GM23338 (cell line): ENCODE measurements around the gene SOS2. TPM values are rescaled to one million over a fixed set of nuclear protein-coding genes. Genes with fewer than 3 reads are reported as not detected.

Experiments used
- ATAC-seq: fragments of 200-7000 bp; cut with Tn5 transposase; 3 replicates; pipeline ENCODE4 v1.9.1; 2020
- DNase-seq: peaks from one replicate; pipeline ENCODE4 v3.0.0-alpha.2; 2015; ENCODE audit warnings: low spot score
- H2AFZ ChIP-seq: fragments of 200-600 bp; sonication (generic); 2 replicates; pipeline ENCODE4 v1.8.0; 2016; ENCODE audit warnings: antibody characterized with exemption, mild to moderate bottlenecking, moderate library complexity
- H3F3A ChIP-seq: fragments of 200-600 bp; sonication (generic); replicated peaks from 2 replicates; pipeline ENCODE4 v1.8.0; 2017; ENCODE audit warnings: antibody characterized with exemption, mixed run types, low read depth
- H3K27ac ChIP-seq: fragments of 200-600 bp; sonication (generic); 2 replicates; pipeline ENCODE4 v1.6.1; 2016; ENCODE audit warnings: low read depth
- H3K27me3 ChIP-seq: fragments of 200-600 bp; sonication (generic); 2 replicates; pipeline ENCODE4 v1.8.0; 2016; ENCODE audit warnings: mild to moderate bottlenecking, mixed run types, moderate library complexity; ENCODE audit not compliant: insufficient read depth
- H3K36me3 ChIP-seq: fragments of 200-600 bp; sonication (generic); 2 replicates; pipeline ENCODE4 v1.8.0; 2016; ENCODE audit warnings: mild to moderate bottlenecking; ENCODE audit not compliant: insufficient read depth
- H3K4me1 ChIP-seq: fragments of 200-600 bp; sonication (generic); 2 replicates; pipeline ENCODE4 v1.8.0; 2016; ENCODE audit warnings: mild to moderate bottlenecking, moderate library complexity; ENCODE audit not compliant: insufficient read depth
- H3K4me2 ChIP-seq: fragments of 200-600 bp; sonication (generic); 2 replicates; pipeline ENCODE4 v1.7.1; 2017; ENCODE audit warnings: mixed run types
- H3K4me3 ChIP-seq: fragments of 200-600 bp; sonication (generic); 2 replicates; pipeline ENCODE4 v1.6.1; 2016; ENCODE audit warnings: mixed run types
- H3K79me2 ChIP-seq: fragments of 200-600 bp; sonication (generic); replicated peaks from 2 replicates; pipeline ENCODE4 v1.8.0; 2017; ENCODE audit warnings: mild to moderate bottlenecking; ENCODE audit not compliant: insufficient read depth
- H3K9me2 ChIP-seq: fragments of 200-600 bp; sonication (generic); 2 replicates; pipeline ENCODE4 v1.8.0; 2017; ENCODE audit not compliant: insufficient read depth
- H4K20me1 ChIP-seq: fragments of 200-600 bp; sonication (generic); replicated peaks from 2 replicates; pipeline ENCODE4 v1.8.0; 2017; ENCODE audit warnings: mild to moderate bottlenecking; ENCODE audit not compliant: insufficient read depth
- H3K27ac Mint-ChIP-seq: 2 replicates; pipeline ENCODE4 v1.8.0; 2020; ENCODE audit warnings: inconsistent platforms, mild to moderate bottlenecking, moderate library complexity, mixed read lengths
- H3K27me3 Mint-ChIP-seq: 3 replicates; pipeline ENCODE4 v1.8.0; 2022; ENCODE audit warnings: low read depth, mild to moderate bottlenecking, moderate library complexity, mixed read lengths, inconsistent platforms; ENCODE audit not compliant: insufficient read depth, poor library complexity
- H3K36me3 Mint-ChIP-seq: 3 replicates; pipeline ENCODE4 v1.8.0; 2021; ENCODE audit warnings: low read depth, mild to moderate bottlenecking, inconsistent platforms, moderate library complexity, mixed read lengths
- H3K4me1 Mint-ChIP-seq: 3 replicates; pipeline ENCODE4 v1.8.0; 2020; ENCODE audit warnings: mild to moderate bottlenecking, inconsistent platforms, mixed read lengths
- H3K4me3 Mint-ChIP-seq: 3 replicates; pipeline ENCODE4 v1.8.0; 2021; ENCODE audit warnings: moderate library complexity, mild to moderate bottlenecking, inconsistent platforms, mixed read lengths
- H3K9me3 Mint-ChIP-seq: 3 replicates; pipeline ENCODE4 v1.8.0; 2020; ENCODE audit warnings: moderate library complexity, mild to moderate bottlenecking, inconsistent platforms, mixed read lengths
- CREB1 ChIP-seq: fragments of 250-450 bp; sonication (Bioruptor Pico); IDR thresholded peaks from 2 replicates; pipeline ENCODE4 v1.5.0; 2020; ENCODE audit warnings: low read depth, mild to moderate bottlenecking, moderate library complexity
- EZH2phosphoT487 ChIP-seq: fragments of 200-600 bp; sonication (generic); IDR thresholded peaks from one replicate; pipeline ENCODE4 v1.8.1; 2018; ENCODE audit warnings: antibody characterized with exemption; ENCODE audit not compliant: unreplicated experiment
- NANOG ChIP-seq: IDR thresholded peaks from 2 replicates; pipeline ENCODE4 v1.6.1; 2016; ENCODE audit warnings: antibody characterized with exemption, borderline replicate concordance
- POLR2AphosphoS5 ChIP-seq: IDR thresholded peaks from 2 replicates; pipeline ENCODE4 v1.6.1; 2016; ENCODE audit warnings: antibody characterized with exemption, low read depth
- ZNF114 ChIP-seq: fragments of 250-450 bp; sonication (Bioruptor Pico); IDR thresholded peaks from 2 replicates; pipeline ENCODE4 v1.5.0; 2020; ENCODE audit warnings: mild to moderate bottlenecking, moderate library complexity
- ZNF331 ChIP-seq: fragments of 250-450 bp; sonication (Bioruptor Pico); IDR thresholded peaks from 2 replicates; pipeline ENCODE4 v1.5.0; 2020; ENCODE audit warnings: low read depth, mild to moderate bottlenecking, moderate library complexity
- polyA plus RNA-seq: library from polyadenylated mRNA; unstranded; fragments of >200 nt; fragmentation: Nextera tagmentation; extraction: Ambion mirVana; gene quantifications from 2 replicates; pipeline ENCODE4 v1.2.1, GENCODE V29; 2016
- total RNA-seq: library from RNA; depleted of rRNA; stranded (reverse); fragments of >200 nt; shearing (Covaris generic); gene quantifications from 2 replicates; pipeline ENCODE4 v1.2.3, GENCODE V29; 2014
- TF ChIP-seq, protein P1 (sequence below): IDR thresholded peaks from one replicate; pipeline ENCODE4 v1.6.1; 2018; ENCODE audit warnings: antibody characterized with exemption; ENCODE audit not compliant: unreplicated experiment
- TF ChIP-seq, protein P2 (sequence below), 2 experiments: fragments of 200-600 bp in 1 of 2; sonication (generic) in 1 of 2; conservative IDR thresholded peaks; 2 replicates each; pipeline versions ENCODE4 v1.5.1 to v1.6.1; 2016 to 2017; ENCODE audit warnings: antibody characterized with exemption in 2 of 2, low read depth in 2 of 2, mild to moderate bottlenecking in 2 of 2, moderate library complexity in 1 of 2

Gene SOS2
- total and polyA plus RNA-seq, 2 experiments from 2014 or later, result 3.5 to 11.4 TPM

DNA sequence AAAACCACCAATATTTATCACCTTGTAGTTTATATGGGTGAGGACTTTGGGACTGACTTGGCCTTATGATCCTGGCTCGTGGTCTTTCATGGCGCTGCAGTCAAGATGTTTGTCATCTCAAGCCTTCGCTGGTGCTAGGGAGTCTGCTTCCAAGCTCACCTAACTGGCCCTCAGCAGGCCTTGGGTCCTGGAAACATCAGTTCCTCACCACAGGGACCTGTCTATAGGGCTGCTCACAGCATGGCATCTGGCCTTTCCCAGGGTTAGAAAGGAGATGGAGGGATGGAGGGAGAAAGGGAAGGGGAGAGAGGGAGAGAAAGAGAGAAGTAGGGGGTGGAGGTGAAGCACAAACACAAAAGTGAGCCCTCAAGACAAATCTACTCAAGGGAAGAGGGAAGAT is 146.7 kb downstream of the SOS2 start:
- H3K36me3 ChIP-seq, result no peaks in the 10 kb centered on the region
- ATAC-seq, result no peak
- H3K27me3 Mint-ChIP-seq, result peaks cover 1% of the 10 kb centered on the region

DNA sequence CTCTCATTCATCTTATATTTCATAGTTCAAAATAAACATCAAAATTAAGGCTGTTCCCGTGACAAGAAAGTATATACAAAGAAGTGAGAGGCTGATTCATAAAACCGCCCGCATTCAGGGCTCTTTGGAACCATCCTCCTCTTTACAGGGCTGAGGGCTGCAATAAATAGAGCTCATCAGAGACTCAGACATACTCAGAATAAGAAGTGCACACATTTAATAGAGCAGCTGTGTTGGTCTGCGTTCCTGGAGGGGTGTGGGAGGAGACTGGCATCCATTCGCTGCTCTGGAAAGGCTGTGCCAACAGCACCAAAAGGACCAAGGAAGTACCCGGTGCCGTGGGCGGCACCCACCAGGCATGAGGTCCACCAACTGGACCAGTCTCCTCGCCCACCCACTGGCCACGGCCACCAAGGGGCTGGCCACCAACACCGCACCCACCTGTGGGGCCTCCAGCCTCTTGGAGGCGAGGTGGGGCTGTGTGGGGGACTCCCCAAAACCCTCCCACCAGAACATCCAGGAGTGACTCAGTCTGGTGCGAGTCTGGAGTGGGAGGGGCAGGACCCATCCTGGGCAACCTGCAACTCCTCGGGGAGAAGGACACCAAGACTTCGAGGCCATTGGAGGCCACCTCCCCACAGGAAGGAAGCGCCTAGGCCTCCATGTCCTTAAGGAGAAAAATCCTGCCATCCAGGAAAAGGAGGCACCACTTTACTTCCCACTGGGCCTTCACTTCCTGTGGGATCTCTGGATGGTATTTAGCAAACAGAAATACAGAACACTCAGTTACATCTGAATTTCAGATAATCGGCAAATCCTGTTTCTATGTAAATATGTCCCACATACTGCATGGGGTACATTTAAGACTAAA is 147.7 kb downstream of the SOS2 start:
- Histone ChIP-seq H3K4me2 (no peak overlapping the region), H3K9me2 (no peaks in the 10 kb centered on the region), H4K20me1 (no peaks in the 10 kb centered on the region), H2AFZ (no peak overlapping the region), H3K79me2 (no peaks in the 10 kb centered on the region), H3K27me3 (no peaks in the 10 kb centered on the region), H3K27ac (no peak overlapping the region), H3K4me1 (peaks cover 10% of the 10 kb centered on the region), H3K36me3 (no peaks in the 10 kb centered on the region), H3F3A (no peaks in the 10 kb centered on the region), H3K4me3 (no peak overlapping the region)
- Mint-ChIP-seq H3K27me3 (peaks cover 1% of the 10 kb centered on the region), H3K27ac (no peak overlapping the region), H3K9me3 (no peaks in the 10 kb centered on the region), H3K4me3 (no peak overlapping the region), H3K4me1 (peaks cover 4% of the 10 kb centered on the region; the same call in 2 of the 3 replicates), H3K36me3 (no peaks in the 10 kb centered on the region)
- TF ChIP-seq ZNF114 (no peak), POLR2AphosphoS5 (no peak), EZH2phosphoT487 (no peak)
- no peak for ATAC-seq
- no peak for DNase-seq

More for the DNA sequence above, 146.7 kb downstream of the SOS2 start:
- Mint-ChIP-seq H3K36me3 (no peaks in the 10 kb centered on the region), H3K27ac (no peak overlapping the region), H3K4me1 (peaks cover 4% of the 10 kb centered on the region; the same call in 2 of the 3 replicates), H3K9me3 (no peaks in the 10 kb centered on the region), H3K4me3 (no peak overlapping the region)
- H3K9me2 ChIP-seq, result no peaks in the 10 kb centered on the region
- H3K4me1 ChIP-seq, result peaks cover 10% of the 10 kb centered on the region
- no peaks in the 10 kb centered on the region for H3K27me3 ChIP-seq
- no peaks in the 10 kb centered on the region for H4K20me1 ChIP-seq
- no peak overlapping the region for H3K27ac ChIP-seq
- no peaks in the 10 kb centered on the region for H3F3A ChIP-seq
- no peak for DNase-seq
- H2AFZ ChIP-seq, result no peak overlapping the region
- TF ChIP-seq, protein P1, sequence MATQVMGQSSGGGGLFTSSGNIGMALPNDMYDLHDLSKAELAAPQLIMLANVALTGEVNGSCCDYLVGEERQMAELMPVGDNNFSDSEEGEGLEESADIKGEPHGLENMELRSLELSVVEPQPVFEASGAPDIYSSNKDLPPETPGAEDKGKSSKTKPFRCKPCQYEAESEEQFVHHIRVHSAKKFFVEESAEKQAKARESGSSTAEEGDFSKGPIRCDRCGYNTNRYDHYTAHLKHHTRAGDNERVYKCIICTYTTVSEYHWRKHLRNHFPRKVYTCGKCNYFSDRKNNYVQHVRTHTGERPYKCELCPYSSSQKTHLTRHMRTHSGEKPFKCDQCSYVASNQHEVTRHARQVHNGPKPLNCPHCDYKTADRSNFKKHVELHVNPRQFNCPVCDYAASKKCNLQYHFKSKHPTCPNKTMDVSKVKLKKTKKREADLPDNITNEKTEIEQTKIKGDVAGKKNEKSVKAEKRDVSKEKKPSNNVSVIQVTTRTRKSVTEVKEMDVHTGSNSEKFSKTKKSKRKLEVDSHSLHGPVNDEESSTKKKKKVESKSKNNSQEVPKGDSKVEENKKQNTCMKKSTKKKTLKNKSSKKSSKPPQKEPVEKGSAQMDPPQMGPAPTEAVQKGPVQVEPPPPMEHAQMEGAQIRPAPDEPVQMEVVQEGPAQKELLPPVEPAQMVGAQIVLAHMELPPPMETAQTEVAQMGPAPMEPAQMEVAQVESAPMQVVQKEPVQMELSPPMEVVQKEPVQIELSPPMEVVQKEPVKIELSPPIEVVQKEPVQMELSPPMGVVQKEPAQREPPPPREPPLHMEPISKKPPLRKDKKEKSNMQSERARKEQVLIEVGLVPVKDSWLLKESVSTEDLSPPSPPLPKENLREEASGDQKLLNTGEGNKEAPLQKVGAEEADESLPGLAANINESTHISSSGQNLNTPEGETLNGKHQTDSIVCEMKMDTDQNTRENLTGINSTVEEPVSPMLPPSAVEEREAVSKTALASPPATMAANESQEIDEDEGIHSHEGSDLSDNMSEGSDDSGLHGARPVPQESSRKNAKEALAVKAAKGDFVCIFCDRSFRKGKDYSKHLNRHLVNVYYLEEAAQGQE, result no peak
- TF ChIP-seq ZNF331 (CRISPR knock-in tag) (no peak), POLR2AphosphoS5 (no peak), CREB1 (CRISPR knock-in tag) (no peak), NANOG (no peak)
- TF ChIP-seq, protein P2, sequence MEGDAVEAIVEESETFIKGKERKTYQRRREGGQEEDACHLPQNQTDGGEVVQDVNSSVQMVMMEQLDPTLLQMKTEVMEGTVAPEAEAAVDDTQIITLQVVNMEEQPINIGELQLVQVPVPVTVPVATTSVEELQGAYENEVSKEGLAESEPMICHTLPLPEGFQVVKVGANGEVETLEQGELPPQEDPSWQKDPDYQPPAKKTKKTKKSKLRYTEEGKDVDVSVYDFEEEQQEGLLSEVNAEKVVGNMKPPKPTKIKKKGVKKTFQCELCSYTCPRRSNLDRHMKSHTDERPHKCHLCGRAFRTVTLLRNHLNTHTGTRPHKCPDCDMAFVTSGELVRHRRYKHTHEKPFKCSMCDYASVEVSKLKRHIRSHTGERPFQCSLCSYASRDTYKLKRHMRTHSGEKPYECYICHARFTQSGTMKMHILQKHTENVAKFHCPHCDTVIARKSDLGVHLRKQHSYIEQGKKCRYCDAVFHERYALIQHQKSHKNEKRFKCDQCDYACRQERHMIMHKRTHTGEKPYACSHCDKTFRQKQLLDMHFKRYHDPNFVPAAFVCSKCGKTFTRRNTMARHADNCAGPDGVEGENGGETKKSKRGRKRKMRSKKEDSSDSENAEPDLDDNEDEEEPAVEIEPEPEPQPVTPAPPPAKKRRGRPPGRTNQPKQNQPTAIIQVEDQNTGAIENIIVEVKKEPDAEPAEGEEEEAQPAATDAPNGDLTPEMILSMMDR (conservative IDR thresholded peaks at IDR 0.05; ENCODE audit: low read depth in 2 of 2), result no peak
- H3K4me3 ChIP-seq, result no peak overlapping the region
- H3K4me2 ChIP-seq, result no peak overlapping the region
- no peaks in the 10 kb centered on the region for H3K79me2 ChIP-seq
